HuH-7.5 (cell line): Measurements from ENCODE around the gene SULT1A3.
"Not testable (repeated sequence)": the region's sequence is repeated elsewhere in the genome, so short reads cannot be mapped to it uniquely, and the experiment has no call there.

Experiments used
- DNase-seq: peaks from one replicate; pipeline ENCODE4 v3.0.0; 2011; ENCODE audit warnings: low spot score

The SULT1A3 gene

DNA sequence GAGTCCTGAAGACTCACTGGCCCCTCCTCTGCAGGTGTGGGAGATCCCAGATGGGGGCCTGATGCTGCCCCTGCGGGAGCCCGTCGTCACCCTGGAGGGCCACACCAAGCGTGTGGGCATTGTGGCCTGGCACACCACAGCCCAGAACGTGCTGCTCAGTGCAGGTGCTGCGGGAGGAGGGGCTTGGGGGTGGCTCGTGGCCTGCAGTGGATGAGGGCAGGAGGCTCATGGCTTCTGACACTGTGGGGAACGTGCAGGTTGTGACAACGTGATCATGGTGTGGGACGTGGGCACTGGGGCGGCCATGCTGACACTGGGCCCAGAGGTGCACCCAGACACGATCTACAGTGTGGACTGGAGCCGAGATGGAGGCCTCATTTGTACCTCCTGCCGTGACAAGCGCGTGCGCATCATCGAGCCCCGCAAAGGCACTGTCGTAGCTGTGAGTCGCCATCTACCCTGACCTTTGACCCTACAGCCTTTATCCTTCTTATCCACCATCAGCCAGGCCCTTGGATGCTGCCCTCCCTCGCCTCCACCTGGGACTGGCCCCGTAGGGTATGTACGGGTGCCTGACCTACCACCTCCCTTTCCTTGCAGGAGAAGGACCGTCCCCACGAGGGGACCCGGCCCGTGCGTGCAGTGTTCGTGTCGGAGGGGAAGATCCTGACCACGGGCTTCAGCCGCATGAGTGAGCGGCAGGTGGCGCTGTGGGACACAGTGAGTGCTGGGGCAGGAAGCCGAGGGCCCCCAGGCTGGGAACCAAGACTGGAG is 12.1 kb upstream of the SULT1A3 start:
- peak; percentile 63 for DNase-seq

DNA sequence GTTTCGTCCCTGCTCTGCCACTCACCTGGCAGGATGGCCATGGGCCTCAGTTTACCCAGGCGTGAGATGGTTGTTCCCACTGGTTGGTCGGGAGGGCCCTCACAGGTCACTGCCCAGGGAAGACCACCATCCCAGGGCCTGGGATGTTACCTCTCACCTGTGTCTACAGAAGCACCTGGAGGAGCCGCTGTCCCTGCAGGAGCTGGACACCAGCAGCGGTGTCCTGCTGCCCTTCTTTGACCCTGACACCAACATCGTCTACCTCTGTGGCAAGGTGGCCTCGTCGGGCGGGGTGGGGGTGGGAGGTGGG is 11.5 kb upstream of the SULT1A3 start:
- no peak for DNase-seq

DNA sequence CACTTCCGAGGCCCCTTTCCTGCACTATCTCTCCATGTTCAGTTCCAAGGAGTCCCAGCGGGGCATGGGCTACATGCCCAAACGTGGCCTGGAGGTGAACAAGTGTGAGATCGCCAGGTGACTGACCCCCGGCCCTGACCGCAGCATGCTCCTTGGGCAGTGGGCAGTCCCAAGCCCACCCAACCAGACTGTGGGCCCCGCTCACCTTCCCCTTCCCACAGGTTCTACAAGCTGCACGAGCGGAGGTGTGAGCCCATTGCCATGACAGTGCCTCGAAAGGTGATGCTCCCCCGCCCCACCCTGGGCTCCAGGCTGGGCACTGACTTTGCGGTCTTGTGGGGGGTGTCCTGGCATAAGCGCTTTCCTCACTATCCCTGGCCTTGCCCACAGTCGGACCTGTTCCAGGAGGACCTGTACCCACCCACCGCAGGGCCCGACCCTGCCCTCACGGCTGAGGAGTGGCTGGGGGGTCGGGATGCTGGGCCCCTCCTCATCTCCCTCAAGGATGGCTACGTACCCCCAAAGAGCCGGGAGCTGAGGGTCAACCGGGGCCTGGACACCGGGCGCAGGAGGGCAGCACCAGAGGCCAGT is 11.0 kb upstream of the SULT1A3 start:
- no peak for DNase-seq

DNA sequence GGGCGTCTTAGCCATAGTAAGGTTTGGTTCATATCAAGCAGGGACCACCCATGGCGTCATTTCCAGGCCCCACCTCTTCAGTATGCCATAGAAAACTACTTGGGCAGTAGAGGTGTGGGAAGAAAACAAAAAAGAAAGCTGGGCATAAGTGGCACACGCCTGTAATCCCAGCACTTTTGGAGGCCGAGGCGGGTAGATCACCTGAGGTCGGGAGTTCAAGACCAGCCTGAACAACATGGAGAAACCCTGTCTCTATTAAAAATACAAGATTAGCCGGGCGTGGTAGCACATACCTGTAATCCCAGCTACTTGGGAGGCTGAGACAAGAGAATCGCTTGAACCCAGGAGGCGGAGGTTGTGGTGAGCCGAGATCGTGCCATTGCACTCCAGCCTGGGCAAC is 7.9 kb upstream of the SULT1A3 start:
- DNase-seq, result not testable (repeated sequence)

DNA sequence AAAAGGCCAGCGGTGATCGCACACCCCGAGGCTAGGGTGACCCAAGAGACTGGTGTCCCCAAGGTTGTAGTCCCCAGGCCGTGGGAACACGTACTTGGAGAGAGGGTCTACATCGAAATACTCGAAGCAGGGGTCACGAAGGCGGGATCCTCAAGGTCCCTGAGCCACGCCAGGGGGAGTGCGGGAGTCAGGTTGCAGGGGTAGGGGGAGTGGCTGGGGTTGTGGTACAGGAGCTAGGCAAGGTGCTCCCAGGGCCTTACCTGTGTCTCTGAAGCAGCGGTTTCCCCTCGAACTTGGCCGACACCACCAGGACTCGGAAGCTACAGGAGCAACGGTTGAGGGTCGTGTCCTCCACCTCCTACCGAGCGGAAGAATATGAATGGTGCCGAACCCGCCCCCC is 6.0 kb upstream of the SULT1A3 start:
- DNase-seq, result not testable (repeated sequence)

DNA sequence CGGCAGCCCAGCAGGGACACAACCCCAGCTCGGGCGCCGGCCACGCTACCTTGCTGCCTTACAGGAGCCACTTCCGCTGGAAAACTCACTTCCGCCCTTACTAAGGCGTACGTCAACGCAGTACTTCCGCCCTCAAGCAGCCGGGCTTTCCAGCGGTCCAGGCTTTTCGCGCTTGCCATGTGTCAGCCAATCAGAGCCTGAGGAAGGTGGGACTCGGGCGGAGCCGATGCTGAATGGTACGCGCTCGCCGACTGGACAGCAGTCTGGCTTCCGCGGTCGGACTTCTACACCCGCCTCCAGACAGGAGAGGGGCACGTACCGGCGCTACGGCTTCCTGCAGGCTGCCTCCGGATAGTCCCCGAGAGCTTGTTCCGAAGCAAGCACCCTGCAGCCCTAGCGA is 5.4 kb upstream of the SULT1A3 start, which contains the start of the genes BOLA2B and SLX1A:
BOLA2B (minus strand) TSS at position 52 of the 400 bp plus-strand sequence. CDS start 71 bp downstream, outside the sequence.
SLX1A (plus strand) TSS at position 261 of the 400 bp plus-strand sequence. CDS start 210 bp downstream, outside the sequence.
- DNase-seq, result not testable (repeated sequence)

DNA sequence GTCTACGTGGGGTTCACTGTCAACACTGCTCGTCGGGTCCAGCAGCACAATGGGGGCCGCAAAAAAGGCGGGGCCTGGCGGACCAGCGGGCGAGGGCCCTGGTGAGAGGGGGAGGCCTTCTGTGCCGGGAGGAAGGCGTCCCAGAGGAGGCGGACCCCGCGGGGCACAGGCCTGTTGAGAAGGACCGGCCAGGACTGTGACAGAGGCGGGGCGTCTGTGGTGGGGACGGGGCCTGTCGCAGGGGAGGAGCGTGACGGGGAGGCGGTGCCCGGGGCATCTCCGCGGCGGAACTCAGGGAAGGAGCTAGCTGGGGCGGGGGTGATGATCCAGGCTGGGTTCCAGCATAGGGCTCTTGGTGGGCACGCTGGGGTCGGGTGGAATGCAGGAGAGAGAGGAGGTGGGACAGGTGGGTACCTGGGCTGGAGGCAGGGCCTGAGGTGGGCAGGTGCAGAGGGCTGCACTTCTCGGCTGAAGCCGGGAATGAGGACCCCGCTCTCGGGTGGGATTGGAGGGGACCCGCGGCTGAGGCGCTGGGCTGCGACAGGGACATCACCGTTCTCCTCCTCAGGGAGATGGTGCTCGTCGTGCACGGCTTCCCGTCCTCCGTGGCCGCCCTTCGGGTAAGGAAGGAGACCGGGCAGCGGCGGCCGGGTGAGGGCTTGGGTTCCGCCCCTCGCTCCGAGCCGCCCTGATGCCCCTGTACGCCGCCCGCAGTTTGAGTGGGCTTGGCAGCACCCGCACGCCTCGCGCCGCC is 4.7 kb upstream of the SULT1A3 start:
- not testable (repeated sequence) for DNase-seq

DNA sequence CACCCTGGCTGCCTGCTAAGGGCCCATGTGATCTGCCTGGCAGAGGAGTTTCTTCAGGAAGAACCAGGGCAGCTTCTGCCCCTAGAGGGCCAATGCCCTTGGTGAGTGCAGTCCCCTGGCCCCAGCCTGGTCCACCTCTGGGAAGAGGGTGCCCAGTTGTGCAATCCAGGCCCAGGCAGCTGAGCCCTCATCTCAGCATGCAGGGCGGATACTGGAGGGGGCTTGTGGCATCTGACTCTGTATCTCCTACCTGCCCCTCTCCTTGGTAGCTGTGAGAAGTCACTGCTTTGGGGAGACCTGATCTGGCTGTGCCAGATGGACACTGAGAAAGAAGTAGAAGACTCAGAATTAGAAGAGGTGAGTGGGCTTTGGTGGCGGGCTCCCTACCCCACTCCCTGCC is 2.1 kb upstream of the SULT1A3 start:
- not testable (repeated sequence) for DNase-seq

DNA sequence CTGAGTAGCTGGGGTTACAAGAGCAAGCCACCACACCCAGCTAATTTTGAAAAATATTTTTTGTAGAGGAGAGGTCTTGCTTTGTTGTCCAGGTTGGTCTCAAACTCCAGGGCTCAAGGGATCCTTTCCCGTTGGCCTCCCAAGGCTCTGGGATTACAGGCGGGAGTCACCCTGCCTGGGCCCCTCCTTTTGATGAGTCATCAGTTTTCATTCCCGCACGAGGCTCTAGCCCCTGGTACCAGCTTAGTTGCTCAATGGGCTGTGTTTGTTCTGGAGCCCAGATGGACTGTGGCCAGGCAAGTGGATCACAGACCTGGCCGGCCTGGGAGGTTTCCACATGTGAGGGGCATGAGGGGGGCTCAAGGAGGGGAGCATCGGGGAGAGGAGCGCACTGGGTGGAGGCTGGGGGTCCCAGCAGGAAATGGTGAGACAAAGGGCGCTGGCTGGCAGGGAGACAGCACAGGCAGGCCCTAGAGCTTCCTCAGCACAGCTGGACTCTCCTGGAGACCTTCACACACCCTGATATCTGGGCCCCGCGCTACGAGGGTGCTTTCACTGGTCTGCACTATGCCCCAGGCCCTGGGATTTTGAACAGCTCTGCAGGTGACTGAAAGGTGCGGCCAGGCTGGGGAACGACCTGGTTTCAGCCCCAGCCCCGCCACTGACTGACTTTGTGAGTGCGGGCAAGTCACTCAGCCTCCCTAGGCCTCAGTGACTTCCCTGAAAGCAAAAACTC is 721 bp downstream of the SULT1A3 start:
- DNase-seq, result not testable (repeated sequence)

DNA sequence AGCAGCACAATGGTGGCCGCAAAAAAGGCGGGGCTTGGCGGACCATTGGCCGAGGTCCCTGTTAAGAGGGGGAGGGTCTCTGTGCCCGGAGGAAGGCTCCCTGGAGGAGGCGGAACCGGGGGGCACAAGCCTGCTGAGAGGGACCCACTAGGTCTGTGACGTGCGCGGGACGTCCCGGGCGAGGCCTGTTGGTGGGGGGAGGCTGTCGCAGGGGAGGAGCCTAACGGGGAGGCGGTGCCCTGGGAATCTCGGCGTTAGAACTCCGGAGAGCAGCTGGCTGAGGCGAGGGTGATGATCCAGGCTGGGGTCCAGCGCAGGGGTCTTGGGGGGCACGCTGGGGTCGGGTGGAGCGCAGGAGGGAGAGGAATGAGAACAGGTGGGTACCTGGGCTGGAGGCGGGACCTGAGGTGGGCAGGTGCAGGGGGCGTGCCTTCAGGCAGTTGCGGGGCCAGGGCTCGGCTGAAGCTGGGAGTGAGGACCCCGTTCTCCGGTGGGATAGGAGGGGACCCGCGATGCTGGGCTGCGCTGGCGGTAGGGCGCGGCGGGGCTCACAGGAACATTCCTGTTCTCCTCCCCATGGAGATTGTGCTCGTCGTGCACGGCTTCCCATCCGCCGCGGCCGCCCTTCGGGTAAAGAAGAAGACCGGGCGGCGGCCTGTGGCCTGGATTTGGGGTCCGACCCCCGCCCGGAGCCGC is 6.6 kb downstream of the SULT1A3 start:
- not testable (repeated sequence) for DNase-seq

DNA sequence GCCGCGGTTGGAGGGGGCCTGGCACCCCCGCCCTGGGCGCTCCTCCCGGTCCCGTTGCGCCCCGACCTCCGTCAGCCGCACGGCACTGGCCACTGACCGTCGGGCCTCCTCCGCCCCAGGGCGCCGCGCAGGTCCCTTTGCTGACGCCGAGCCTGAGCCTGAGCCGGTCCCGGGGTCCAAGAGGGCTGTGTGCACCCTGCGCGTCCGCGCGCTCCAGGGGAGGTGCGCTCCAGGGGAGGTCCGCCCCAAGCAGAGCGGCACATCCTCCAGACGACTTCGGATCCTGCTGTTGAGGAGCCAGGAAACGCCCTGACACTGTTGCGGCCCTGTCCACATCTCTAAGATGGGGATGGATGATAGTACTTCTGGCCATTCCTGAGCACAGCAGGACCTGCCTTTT is 7.2 kb downstream of the SULT1A3 start:
- DNase-seq, result not testable (repeated sequence)

DNA sequence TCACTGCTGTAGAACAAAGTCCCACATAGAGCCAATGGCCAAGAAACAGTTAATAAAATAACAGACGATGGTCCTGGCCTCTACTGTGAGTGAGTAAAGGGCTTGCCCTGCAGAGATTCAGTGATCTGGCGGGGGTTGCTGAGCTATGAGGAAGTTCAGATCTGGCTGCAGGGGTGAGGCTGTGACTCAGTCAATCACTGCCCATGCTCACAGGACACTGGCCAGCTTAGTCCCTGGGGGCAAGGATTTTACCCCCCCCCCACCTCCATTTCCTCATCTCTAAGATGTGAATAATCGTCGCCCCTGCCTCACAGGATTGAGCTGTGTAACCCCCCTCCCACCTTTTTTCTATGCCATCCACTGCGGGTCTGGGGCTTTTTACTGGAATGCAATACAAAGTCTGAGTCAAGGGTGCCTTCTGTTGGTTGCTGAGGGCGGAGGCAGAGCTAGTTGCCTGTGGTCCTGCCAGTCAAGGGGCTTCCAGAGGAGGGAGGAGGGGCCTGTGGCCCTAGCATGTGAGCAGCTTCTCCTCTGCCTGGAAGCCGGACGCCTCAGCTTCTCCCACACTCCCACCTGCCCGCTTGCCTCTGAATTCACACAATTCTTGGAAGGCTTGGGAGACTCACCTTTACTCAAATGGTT is 8.1 kb downstream of the SULT1A3 start:
- not testable (repeated sequence) for DNase-seq

DNA sequence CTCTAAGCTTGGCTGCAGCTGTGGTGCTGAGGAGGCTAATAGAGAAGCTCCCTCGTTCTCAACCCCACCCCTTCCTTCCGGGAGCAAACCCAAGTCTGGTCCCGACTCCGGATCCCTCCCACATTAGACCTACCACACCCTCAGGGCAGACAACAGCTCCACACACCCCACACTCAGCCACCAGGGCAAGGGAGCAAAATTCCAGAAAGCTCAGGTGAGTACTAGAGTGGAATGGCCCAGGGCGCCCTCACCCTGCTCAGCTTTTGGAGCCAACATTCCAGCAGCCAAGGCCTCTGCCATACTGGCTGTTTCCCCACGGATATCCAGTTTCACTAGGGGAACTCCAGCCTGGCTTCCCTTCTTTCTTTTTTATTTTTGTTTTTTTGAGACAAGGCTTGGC is 10.0 kb downstream of the SULT1A3 start:
- not testable (repeated sequence) for DNase-seq

DNA sequence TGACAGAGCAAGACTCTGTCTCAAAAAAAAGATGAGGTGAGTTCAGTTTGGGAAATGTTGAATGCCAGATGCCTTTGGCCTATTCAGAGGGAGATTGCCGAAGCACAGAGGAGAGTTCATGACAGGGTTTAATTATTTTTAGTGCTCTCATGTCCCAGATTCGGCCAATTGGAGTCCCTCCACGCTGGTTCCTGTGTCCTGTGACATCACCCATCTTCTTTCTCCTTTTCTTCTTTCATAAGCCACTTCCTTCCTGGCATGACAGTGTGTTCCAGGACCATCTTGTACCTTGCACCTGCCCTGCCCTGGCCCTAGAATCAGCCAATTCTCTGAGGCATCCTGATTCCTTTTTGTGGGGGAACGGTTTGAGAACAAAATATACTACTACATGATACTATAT is 12.4 kb downstream of the SULT1A3 start:
- not testable (repeated sequence) for DNase-seq

DNA sequence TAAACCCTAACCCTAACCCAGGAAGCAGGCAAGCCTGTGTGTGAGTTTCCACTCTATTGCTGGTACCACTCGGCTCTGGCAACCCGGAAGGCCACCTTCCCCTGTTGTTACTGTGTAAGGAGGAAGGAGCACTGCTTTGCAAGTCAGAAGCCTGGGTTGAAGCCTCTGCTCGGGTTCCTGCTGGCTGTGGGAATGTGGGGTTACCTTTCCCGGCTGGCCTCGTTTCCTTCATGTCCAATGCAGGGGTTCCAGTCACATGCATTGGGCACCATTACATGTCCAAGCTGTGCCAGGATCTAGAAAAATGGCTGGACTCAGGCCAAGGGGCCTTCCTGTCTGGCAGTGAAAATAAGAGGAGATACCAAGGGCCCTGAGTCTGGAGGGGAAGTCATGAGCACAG is 18.0 kb downstream of the SULT1A3 start:
- DNase-seq, result not testable (repeated sequence)

DNA sequence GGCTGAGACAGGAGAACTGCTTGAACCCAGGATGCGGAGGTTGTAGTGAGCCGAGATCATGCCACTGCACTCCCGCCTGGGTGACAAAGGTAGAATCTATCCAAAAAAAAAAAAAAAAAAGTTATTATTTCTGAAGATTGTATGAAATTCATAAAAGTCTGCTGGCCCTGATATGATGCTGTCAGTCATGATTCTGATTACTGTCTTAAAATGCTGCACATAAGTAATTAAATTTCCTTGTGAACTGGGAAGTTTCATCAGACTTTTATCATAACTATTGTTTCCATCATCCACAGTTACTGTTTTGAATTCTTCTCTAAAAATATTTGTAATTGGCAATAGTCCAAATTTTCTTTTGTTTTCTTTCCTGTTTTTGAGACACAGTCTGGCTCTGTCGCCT is 49.3 kb downstream of the SULT1A3 start, which contains the start of gene NPIPB13:
NPIPB13 (minus strand) TSS at position 101 of the 400 bp plus-strand sequence. CDS start 2,906 bp downstream, outside the sequence.
- DNase-seq, result not testable (repeated sequence)
